Gastroesophageal sphincter (tissue), 4 donors: ENCODE measurements around the gene TBX3. TPM values are rescaled to one million over a fixed set of nuclear protein-coding genes. Genes with fewer than 3 reads are reported as not detected.

Experiments
- ATAC-seq: fragments of 150-250 bp; one replicate; pipeline ENCODE4 v1.9.1; 2016; ENCODE audit warnings: mild to moderate bottlenecking, moderate library complexity
- H3K27ac ChIP-seq, 4 donors: fragments of 200-600 bp; sonication (generic) in 3 of 4; 1 replicate in 3 of 4; 2 replicates in 1 of 4; pipeline ENCODE4 v1.5.1; 2016 to 2019
- H3K27me3 ChIP-seq: fragments of 200-600 bp; sonication (generic); one replicate; pipeline ENCODE4 v1.5.1; 2019
- H3K36me3 ChIP-seq, 2 donors: fragments of 200-600 bp; sonication (generic); one replicate each; pipeline ENCODE4 v1.5.1; 2019; ENCODE audit warnings: control low read depth in 1 of 2
- H3K4me1 ChIP-seq, 3 donors: fragments of 200-600 bp; sonication (generic); 1 replicate in 2 of 3; 2 replicates in 1 of 3; pipeline ENCODE4 v1.5.1; 2016 to 2019; ENCODE audit warnings: control low read depth in 2 of 3
- H3K4me3 ChIP-seq, 2 donors: fragments of 200-600 bp; sonication (generic); one replicate each; pipeline ENCODE4 v1.5.1; 2019; ENCODE audit warnings: mild to moderate bottlenecking in 1 of 2, moderate library complexity in 1 of 2
- H3K9me3 ChIP-seq, 3 donors: fragments of 200-600 bp; sonication (generic); one replicate each; pipeline ENCODE4 v1.5.1; 2017 to 2019; ENCODE audit warnings: control low read depth in 2 of 3
- EP300 ChIP-seq: sonication (generic); formaldehyde crosslinking; IDR thresholded peaks from one replicate; pipeline ENCODE4 v1.6.1; 2017; ENCODE audit warnings: antibody characterized with exemption, mild to moderate bottlenecking
- POLR2A ChIP-seq, 2 donors: fragments of 450-650 bp; IDR thresholded peaks; one replicate each; pipeline ENCODE4 v1.6.1; 2017; ENCODE audit warnings: antibody characterized with exemption in 2 of 2, mild to moderate bottlenecking in 2 of 2, moderate library complexity in 1 of 2
- POLR2AphosphoS5 ChIP-seq: sonication (generic); formaldehyde crosslinking; IDR thresholded peaks from one replicate; pipeline ENCODE4 v1.6.1; 2017; ENCODE audit warnings: antibody characterized with exemption
- WGBS, 2 donors: methylation state at CpG; one replicate each; pipeline ENCODE4 v1.1.5; 2018; ENCODE audit warnings: low coverage in 1 of 2; 5-methylcytosine and 5-hydroxymethylcytosine counted together
- total RNA-seq, 4 donors: library from RNA; depleted of rRNA; stranded (reverse); fragments of >200 nt; gene quantifications; one replicate each; pipeline ENCODE4 v1.1.0, GENCODE V29; 2016
- TF ChIP-seq, protein P1 (sequence below), 4 experiments: fragments of 200-600 bp in 2 of 4; fragments of 450-650 bp in 2 of 4; sonication (generic) in 1 of 4; IDR thresholded peaks; one replicate each; pipeline ENCODE4 v1.5.1; 2017 to 2019; ENCODE audit warnings: antibody characterized with exemption in 4 of 4, mild to moderate bottlenecking in 2 of 4, moderate library complexity in 2 of 4

TBX3 gene
- total RNA-seq, 4 donors from 2014 or later, result 6.9 to 17.4 (median 10.0) TPM

DNA sequence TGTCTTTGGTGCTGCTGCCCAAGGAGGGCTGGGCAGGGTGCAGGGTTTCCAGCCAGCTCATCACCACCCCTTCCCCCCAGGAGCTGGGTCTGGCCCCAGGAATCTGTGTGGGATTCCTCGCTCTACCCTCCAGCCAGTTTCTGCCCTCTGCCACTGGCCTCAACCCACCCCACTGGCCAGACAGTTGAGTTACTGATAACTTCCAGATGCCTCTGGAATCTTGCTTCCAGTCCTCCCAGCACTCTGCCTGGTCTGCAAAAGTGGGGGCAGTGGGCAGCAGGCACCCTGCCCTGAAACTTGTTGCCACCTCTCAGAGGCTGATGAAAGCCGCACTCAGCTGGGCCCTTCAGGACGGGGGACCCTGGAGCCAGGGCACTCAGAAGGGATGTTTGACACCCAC is 20.1 kb upstream of the TBX3 start:
- Histone ChIP-seq H3K4me1 (peaks cover 0 to 8% (median 0%) of the 10 kb centered on the region in 3 donors), H3K27me3 (peaks cover 86% of the 10 kb centered on the region), H3K36me3 (no peaks in the 10 kb centered on the region), H3K4me3 (no peak overlapping the region), H3K27ac (no peak overlapping the region), H3K9me3 (no peaks in the 10 kb centered on the region)
- WGBS, 2 donors, result 40 to 100% methylated on average over 1 of the region's 3 CpGs
- TF ChIP-seq, protein P1, sequence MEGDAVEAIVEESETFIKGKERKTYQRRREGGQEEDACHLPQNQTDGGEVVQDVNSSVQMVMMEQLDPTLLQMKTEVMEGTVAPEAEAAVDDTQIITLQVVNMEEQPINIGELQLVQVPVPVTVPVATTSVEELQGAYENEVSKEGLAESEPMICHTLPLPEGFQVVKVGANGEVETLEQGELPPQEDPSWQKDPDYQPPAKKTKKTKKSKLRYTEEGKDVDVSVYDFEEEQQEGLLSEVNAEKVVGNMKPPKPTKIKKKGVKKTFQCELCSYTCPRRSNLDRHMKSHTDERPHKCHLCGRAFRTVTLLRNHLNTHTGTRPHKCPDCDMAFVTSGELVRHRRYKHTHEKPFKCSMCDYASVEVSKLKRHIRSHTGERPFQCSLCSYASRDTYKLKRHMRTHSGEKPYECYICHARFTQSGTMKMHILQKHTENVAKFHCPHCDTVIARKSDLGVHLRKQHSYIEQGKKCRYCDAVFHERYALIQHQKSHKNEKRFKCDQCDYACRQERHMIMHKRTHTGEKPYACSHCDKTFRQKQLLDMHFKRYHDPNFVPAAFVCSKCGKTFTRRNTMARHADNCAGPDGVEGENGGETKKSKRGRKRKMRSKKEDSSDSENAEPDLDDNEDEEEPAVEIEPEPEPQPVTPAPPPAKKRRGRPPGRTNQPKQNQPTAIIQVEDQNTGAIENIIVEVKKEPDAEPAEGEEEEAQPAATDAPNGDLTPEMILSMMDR (IDR thresholded peaks at IDR 0.05), result no peak
- TF ChIP-seq POLR2AphosphoS5 (no peak), EP300 (no peak), POLR2A (IDR thresholded peaks at IDR 0.05) (no peak)
- no peak for ATAC-seq

DNA sequence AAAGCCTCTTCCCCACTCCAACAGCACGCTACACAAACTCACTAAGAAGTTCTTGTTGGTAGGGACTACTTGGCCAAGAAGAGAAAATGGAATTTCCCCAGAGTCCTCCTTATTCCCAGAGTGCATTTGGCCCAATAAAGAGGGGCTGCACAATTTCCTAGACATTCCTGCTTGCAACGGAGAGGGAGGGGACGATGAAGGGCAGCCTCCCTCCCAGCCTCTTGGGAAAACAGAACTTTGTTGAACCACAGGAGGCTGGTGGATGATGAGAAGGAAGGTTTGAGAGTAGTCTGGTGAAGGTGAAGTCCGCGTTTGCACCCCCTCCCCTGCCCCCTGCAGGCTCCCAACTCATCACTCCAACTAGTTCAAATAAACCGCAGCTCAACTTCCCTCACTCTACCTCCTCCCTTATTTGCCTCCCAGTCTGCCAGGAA is 19.1 kb upstream of the TBX3 start:
- no peaks in the 10 kb centered on the region for H3K9me3 ChIP-seq
- no peak overlapping the region for H3K4me3 ChIP-seq
- no peak overlapping the region for H3K27ac ChIP-seq
- no peak for TF ChIP-seq POLR2A (IDR thresholded peaks at IDR 0.05)
- TF ChIP-seq EP300, result no peak
- TF ChIP-seq POLR2AphosphoS5, result no peak
- TF ChIP-seq, protein P1 (IDR thresholded peaks at IDR 0.05), result no peak
- no peaks in the 10 kb centered on the region for H3K36me3 ChIP-seq
- peaks cover 0 to 15% (median 0%) of the 10 kb centered on the region in 3 donors for H3K4me1 ChIP-seq
- ATAC-seq, result no peak
- peaks cover 87% of the 10 kb centered on the region for H3K27me3 ChIP-seq
- 4 to 21% methylated on average over 3 to 4 of the region's 6 CpGs for WGBS, 2 donors

DNA sequence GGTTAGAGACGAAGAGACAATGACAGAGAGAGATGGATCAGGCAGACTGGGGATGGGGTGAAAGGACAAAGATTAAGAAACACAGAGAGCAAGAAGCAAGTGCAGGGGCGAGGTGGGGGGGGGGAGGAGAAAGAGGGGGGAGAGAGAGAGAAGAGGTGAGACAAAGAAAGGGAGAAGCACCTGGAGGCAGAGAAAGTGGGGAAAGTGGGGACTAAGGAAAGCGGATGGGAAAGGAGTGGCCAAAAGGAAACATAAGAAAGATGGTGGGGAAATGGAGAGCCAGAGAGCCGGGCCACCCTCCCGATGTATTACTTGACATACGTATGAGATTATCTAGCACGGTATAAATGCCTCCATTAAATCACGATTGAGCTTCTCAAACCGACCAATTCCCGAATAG is 18.5 kb upstream of the TBX3 start:
- Histone ChIP-seq H3K27me3 (peaks cover 87% of the 10 kb centered on the region), H3K36me3 (no peaks in the 10 kb centered on the region), H3K27ac (no peak overlapping the region), H3K4me3 (no peak overlapping the region), H3K9me3 (no peaks in the 10 kb centered on the region), H3K4me1 (peaks cover 0 to 22% (median 0%) of the 10 kb centered on the region in 3 donors)
- WGBS, 2 donors, result 13 to 28% methylated on average over 7 of the region's 10 CpGs
- no peak for ATAC-seq
- TF ChIP-seq EP300 (no peak), POLR2A (IDR thresholded peaks at IDR 0.05) (no peak), POLR2AphosphoS5 (no peak)
- TF ChIP-seq, protein P1 (IDR thresholded peaks at IDR 0.05), result no peak

DNA sequence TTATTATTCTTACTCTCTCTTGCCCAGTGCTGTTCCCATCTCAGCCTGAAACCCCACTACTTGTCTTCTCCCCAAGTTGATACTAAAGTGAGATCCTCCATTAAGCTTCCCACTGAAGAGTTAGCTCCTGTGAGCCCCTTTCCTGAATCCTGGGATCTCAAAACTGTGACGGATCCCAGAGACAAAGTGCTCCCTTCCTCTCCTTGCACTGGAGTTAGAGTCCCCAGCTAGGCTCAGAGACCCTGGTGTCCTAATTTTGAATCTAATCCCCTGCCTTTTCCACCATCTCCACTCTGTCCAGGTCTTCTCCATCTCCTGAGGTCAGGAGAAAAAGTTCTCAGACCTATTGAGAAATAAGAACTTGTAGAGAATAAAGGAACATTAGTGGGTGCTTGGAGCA is 17.6 kb upstream of the TBX3 start:
- Histone ChIP-seq H3K27me3 (peaks cover 90% of the 10 kb centered on the region), H3K4me3 (no peak overlapping the region), H3K4me1 (peaks cover 0 to 27% (median 0%) of the 10 kb centered on the region in 3 donors), H3K9me3 (no peaks in the 10 kb centered on the region), H3K27ac (no peak overlapping the region), H3K36me3 (no peaks in the 10 kb centered on the region)
- ATAC-seq, result no peak
- WGBS, 2 donors, result 40 to 50% methylated on average over 1 of the region's 1 CpG
- TF ChIP-seq POLR2AphosphoS5, result no peak
- TF ChIP-seq, protein P1 (IDR thresholded peaks at IDR 0.05), result no peak
- no peak for TF ChIP-seq POLR2A (IDR thresholded peaks at IDR 0.05)
- TF ChIP-seq EP300, result no peak

DNA sequence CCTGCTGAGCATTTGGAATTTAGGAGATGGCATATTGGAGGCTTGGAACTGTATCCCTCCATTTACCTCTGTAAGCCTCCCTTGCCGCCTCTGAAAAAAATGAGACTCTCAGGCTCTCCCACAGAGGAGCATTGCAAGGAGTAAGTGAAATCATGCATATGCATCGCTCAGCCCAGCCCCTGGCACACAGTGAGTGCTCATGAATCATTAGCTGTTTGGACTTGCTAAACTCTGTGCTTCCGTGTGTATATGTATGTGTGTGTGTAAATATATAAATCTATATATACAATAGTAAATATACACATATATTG is 17.1 kb upstream of the TBX3 start:
- ATAC-seq, result no peak
- peaks cover 95% of the 10 kb centered on the region for H3K27me3 ChIP-seq
- WGBS, 2 donors, result 48 to 66% methylated on average over 2 to 3 of the region's 3 CpGs

More for the DNA sequence above, 17.1 kb upstream of the TBX3 start:
- H3K27ac ChIP-seq, result no peak overlapping the region
- H3K36me3 ChIP-seq, result no peaks in the 10 kb centered on the region
- peaks cover 0 to 27% (median 0%) of the 10 kb centered on the region in 3 donors for H3K4me1 ChIP-seq
- TF ChIP-seq POLR2AphosphoS5 (no peak), EP300 (no peak), POLR2A (IDR thresholded peaks at IDR 0.05) (no peak)
- TF ChIP-seq, protein P1 (IDR thresholded peaks at IDR 0.05), result no peak
- no peak overlapping the region for H3K4me3 ChIP-seq
- peaks cover 0 to 4% (median 0%) of the 10 kb centered on the region in 3 donors for H3K9me3 ChIP-seq
